GM15510 (cell line): ENCODE measurements around the gene CYP27B1.

Experiments used
- POLR2A ChIP-seq: IDR thresholded peaks from 3 replicates; pipeline ENCODE4 v1.6.1; 2011; ENCODE audit warnings: borderline replicate concordance; ENCODE audit not compliant: insufficient read length; ENCODE audit errors: extremely low read depth

The CYP27B1 gene

DNA sequence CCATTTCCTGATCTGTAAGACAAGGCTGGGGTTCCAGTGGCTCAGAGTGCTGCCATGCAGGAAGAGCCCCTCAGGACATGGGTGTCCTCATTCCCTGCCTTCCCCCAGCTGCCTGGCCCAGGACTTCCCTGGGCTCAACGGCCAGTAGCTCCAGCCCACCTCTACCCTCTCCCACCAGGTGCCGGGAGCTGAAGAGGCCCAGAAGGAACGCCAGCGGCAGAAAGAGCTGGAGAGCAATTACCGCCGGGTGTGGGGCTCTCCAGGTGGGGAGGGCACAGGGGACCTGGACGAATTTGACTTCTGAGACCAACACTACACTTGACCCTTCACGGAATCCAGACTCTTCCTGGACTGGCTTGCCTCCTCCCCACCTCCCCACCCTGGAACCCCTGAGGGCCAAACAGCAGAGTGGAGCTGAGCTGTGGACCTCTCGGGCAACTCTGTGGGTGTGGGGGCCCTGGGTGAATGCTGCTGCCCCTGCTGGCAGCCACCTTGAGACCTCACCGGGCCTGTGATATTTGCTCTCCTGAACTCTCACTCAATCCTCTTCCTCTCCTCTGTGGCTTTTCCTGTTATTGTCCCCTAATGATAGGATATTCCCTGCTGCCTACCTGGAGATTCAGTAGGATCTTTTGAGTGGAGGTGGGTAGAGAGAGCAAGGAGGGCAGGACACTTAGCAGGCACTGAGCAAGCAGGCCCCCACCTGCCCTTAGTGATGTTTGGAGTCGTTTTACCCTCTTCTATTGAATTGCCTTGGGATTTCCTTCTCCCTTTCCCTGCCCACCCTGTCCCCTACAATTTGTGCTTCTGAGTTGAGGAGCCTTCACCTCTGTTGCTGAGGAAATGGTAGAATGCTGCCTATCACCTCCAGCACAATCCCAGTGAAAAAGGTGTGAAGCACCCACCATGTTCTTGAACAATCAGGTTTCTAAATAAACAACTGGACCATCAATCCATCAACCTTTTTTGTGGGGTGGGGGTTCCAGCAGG is 46.0 kb downstream of the CYP27B1 start:
- no peak for TF ChIP-seq POLR2A

GRCh38 chr12:57719777-57720605 is 46.9 kb downstream of the CYP27B1 start:
- TF ChIP-seq POLR2A, result peak; percentile 3

- TF ChIP-seq POLR2A, result no peak
Observed at GRCh38 chr12:57718641-57719528, 48.0 kb downstream of the CYP27B1 start.

GRCh38 chr12:57717846-57718640 is 48.8 kb downstream of the CYP27B1 start:
- TF ChIP-seq POLR2A, result no peak

DNA sequence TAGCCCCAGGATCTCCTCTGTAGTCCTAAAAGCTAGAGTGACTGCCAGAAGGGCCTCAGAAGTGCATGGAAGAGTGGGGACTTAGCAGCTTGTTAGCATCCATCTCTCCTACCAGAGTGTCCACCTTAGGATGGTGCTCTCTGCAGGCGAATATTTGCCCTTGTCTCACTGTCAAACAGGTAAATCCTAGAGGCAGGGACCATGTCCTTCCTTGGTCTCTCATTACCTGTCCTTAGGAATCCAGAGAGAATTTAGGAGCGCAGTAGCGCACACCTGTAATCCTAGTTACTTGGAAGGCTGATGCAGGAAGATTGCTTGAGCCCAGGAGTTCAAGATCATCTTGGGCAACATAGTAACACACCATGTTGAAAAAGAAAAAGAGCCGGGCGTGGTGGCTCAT is 49.7 kb downstream of the CYP27B1 start:
- TF ChIP-seq POLR2A, result no peak

DNA sequence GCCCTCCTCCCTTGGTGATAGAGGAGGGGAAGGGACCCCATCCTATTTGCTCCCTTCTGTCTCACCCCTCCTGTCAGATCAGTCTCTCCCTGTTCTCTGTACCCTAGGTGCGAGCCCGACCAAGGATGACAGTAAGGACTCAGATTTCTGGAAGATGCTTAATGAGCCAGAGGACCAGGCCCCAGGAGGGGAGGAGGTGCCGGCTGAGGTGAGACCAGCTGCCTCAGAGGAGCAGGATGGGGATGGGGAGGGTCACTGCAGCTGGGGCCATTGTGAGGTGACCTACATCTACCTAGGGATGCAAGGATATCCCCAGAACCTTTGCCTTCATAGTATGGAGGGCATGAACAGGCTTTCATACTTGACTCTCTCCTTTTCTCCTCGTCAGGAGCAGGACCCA is 50.6 kb downstream of the CYP27B1 start:
- TF ChIP-seq POLR2A, result no peak

DNA sequence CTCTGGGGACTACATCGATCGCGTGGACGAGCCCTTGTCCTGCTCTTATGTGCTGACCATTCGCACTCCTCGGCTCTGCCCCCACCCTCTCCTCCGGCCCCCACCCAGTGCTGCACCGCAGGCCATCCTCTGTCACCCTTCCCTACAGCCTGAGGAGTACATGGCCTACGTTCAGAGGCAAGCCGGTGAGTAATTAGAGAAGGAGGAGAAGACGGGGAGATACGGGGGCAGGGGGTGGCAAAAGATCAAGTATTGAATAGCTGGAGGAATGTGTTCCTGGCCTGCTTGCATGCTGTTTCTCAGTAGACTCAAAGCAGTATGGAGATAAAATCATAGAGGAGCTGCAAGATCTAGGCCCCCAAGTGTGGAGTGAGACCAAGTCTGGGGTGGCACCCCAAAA is 51.1 kb downstream of the CYP27B1 start:
- no peak for TF ChIP-seq POLR2A

DNA sequence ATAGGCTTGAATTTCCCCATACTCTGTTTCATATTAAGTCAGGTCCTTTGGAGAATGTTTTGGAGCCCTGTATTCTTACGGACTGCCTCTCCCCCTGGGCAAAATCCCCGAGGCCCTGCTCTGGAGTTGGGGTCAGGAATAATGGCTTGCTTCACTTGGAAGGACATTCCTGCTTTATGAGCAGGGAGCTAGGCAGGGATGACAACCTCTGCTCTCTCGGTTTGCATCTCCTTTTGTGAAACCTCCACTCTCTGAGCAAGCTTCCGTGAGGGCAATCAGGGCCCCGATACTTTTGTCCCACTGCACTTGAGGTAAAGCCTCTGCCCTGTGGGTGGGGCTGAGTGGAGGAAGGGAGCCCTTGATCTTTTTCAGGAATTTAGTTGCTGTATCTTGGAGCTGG is 53.7 kb downstream of the CYP27B1 start:
- TF ChIP-seq POLR2A, result no peak

DNA sequence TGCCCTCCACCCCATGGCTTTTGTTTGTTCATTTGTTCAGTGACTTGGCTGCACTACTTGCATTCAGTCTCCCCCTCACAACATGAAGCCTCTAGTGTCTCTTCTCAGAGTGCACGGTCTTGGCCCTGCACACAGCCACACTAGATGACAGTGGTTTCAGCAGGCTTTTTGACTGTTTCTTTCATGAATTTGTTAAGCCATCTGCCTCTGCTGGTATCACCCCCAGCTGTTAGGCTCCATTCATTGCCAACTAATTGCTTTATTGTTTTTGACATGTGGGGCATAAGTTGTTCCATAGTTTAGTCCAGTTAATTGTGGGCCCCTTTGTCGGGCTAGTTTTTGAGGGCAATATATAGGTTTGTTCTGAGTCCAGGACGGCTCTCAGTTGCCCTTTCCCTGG is 54.2 kb downstream of the CYP27B1 start:
- no peak for TF ChIP-seq POLR2A
